Suprapubic skin (tissue), 4 donors: Measurements from ENCODE around the gene EIF2S1. TPM values are rescaled to one million over a fixed set of nuclear protein-coding genes. Genes with fewer than 3 reads are reported as not detected.

Experiments
- DNase-seq, 2 donors: peaks; one replicate each; pipeline ENCODE4 v3.0.0-alpha.2; 2019; ENCODE audit warnings: low spot score in 2 of 2
- H3K27ac ChIP-seq: fragments of 200-600 bp; sonication (generic); one replicate; pipeline ENCODE4 v1.5.1; 2019
- H3K27me3 ChIP-seq: fragments of 200-600 bp; sonication (generic); one replicate; pipeline ENCODE4 v1.5.1; 2019
- H3K36me3 ChIP-seq: fragments of 200-600 bp; sonication (generic); one replicate; pipeline ENCODE4 v1.5.1; 2019
- H3K4me1 ChIP-seq: fragments of 200-600 bp; sonication (generic); one replicate; pipeline ENCODE4 v1.5.1; 2019
- H3K4me3 ChIP-seq: fragments of 200-600 bp; sonication (generic); one replicate; pipeline ENCODE4 v1.5.1; 2019; ENCODE audit warnings: mild to moderate bottlenecking
- H3K9me3 ChIP-seq: fragments of 200-600 bp; sonication (generic); one replicate; pipeline ENCODE4 v1.5.1; 2019
- CTCF ChIP-seq, 2 donors: fragments of 200-600 bp in 1 of 2; fragments of 450-650 bp in 1 of 2; sonication (generic) in 1 of 2; IDR thresholded peaks; one replicate each; pipeline ENCODE4 v1.5.1; 2016 to 2019; ENCODE audit warnings: antibody characterized with exemption in 2 of 2, mild to moderate bottlenecking in 1 of 2, moderate library complexity in 1 of 2
- EP300 ChIP-seq: sonication (generic); formaldehyde crosslinking; IDR thresholded peaks from one replicate; pipeline ENCODE4 v1.6.1; 2017; ENCODE audit warnings: antibody characterized with exemption
- POLR2A ChIP-seq, 2 donors: fragments of 450-650 bp; IDR thresholded peaks; one replicate each; pipeline ENCODE4 v1.6.1; 2017; ENCODE audit warnings: antibody characterized with exemption in 2 of 2, mild to moderate bottlenecking in 2 of 2, moderate library complexity in 2 of 2
- POLR2AphosphoS5 ChIP-seq, 3 donors: sonication (generic); formaldehyde crosslinking; IDR thresholded peaks; one replicate each; pipeline ENCODE4 v1.6.1; 2017; ENCODE audit warnings: antibody characterized with exemption in 3 of 3
- WGBS: methylation state at CpG from one replicate; pipeline ENCODE4 v1.1.5; 2018; 5-methylcytosine and 5-hydroxymethylcytosine counted together
- total RNA-seq, 4 donors: library from RNA; depleted of rRNA; stranded (reverse); fragments of >200 nt; gene quantifications; one replicate each; pipeline ENCODE4 v1.1.0, GENCODE V29; 2016

The EIF2S1 gene
- total RNA-seq, 4 donors from 2014 or later, result 54.1 to 89.9 (median 60.1) TPM

- H3K4me1 ChIP-seq, result peaks cover 16% of the 10 kb centered on the region
- H3K9me3 ChIP-seq, result no peaks in the 10 kb centered on the region
- WGBS, result 82% methylated on average over 3 of the region's 3 CpGs
- no peaks in the 10 kb centered on the region for H3K27me3 ChIP-seq
- H3K36me3 ChIP-seq, result peaks cover 7% of the 10 kb centered on the region
- DNase-seq, result no peak
- TF ChIP-seq POLR2A (IDR thresholded peaks at IDR 0.05), result no peak
- TF ChIP-seq EP300, result no peak
- TF ChIP-seq POLR2AphosphoS5 (IDR thresholded peaks at IDR 0.05), result no peak
- no peak for TF ChIP-seq CTCF (IDR thresholded peaks at IDR 0.05)
- H3K27ac ChIP-seq, result no peak overlapping the region
- no peak overlapping the region for H3K4me3 ChIP-seq
These were observed 29.1 kb downstream of the EIF2S1 start for GRCh38 chr14:67389275-67389674.

GRCh38 chr14:67389811-67390534, 29.8 kb downstream of the EIF2S1 start:
- no peaks in the 10 kb centered on the region for H3K9me3 ChIP-seq
- DNase-seq, result no peak
- H3K4me3 ChIP-seq, result no peak overlapping the region
- 71% methylated on average over 1 of the region's 1 CpG for WGBS
- peaks cover 5% of the 10 kb centered on the region for H3K36me3 ChIP-seq
- H3K4me1 ChIP-seq, result peaks cover 16% of the 10 kb centered on the region
- no peak overlapping the region for H3K27ac ChIP-seq
- H3K27me3 ChIP-seq, result no peaks in the 10 kb centered on the region
- no peak for TF ChIP-seq POLR2A (IDR thresholded peaks at IDR 0.05)
- no peak for TF ChIP-seq CTCF (IDR thresholded peaks at IDR 0.05)
- TF ChIP-seq POLR2AphosphoS5 (IDR thresholded peaks at IDR 0.05), result no peak
- no peak for TF ChIP-seq EP300

GRCh38 chr14:67391268-67391667, 31.1 kb downstream of the EIF2S1 start:
- Histone ChIP-seq H3K27ac (no peak overlapping the region), H3K4me3 (no peak overlapping the region), H3K9me3 (no peaks in the 10 kb centered on the region), H3K27me3 (no peaks in the 10 kb centered on the region), H3K36me3 (peaks cover 9% of the 10 kb centered on the region), H3K4me1 (peaks cover 4% of the 10 kb centered on the region)
- WGBS, result 59% methylated on average over 6 of the region's 6 CpGs
- DNase-seq, result no peak
- TF ChIP-seq EP300 (no peak), POLR2AphosphoS5 (IDR thresholded peaks at IDR 0.05) (no peak), POLR2A (IDR thresholded peaks at IDR 0.05) (no peak), CTCF (IDR thresholded peaks at IDR 0.05) (no peak)

- no peaks in the 10 kb centered on the region for H3K9me3 ChIP-seq
- no peaks in the 10 kb centered on the region for H3K27me3 ChIP-seq
- peaks cover 4% of the 10 kb centered on the region for H3K4me1 ChIP-seq
- no peak for DNase-seq
- H3K4me3 ChIP-seq, result no peak overlapping the region
- WGBS, result 72% methylated on average over 3 of the region's 3 CpGs
- no peak for TF ChIP-seq EP300
- no peak for TF ChIP-seq POLR2AphosphoS5 (IDR thresholded peaks at IDR 0.05)
- TF ChIP-seq CTCF (IDR thresholded peaks at IDR 0.05), result no peak
- no peak for TF ChIP-seq POLR2A (IDR thresholded peaks at IDR 0.05)
- H3K36me3 ChIP-seq, result peaks cover 9% of the 10 kb centered on the region
- no peak overlapping the region for H3K27ac ChIP-seq
These were observed 32.0 kb downstream of the EIF2S1 start for GRCh38 chr14:67392123-67392522.

GRCh38 chr14:67392800-67393199, 32.7 kb downstream of the EIF2S1 start:
- Histone ChIP-seq H3K27me3 (no peaks in the 10 kb centered on the region), H3K4me3 (no peak overlapping the region), H3K27ac (no peak overlapping the region), H3K9me3 (no peaks in the 10 kb centered on the region), H3K4me1 (peaks cover 4% of the 10 kb centered on the region), H3K36me3 (peaks cover 9% of the 10 kb centered on the region)
- no peak for DNase-seq
- WGBS, result 81% methylated on average over 4 of the region's 9 CpGs
- TF ChIP-seq POLR2A (IDR thresholded peaks at IDR 0.05), result no peak
- TF ChIP-seq POLR2AphosphoS5 (IDR thresholded peaks at IDR 0.05), result no peak
- TF ChIP-seq CTCF (IDR thresholded peaks at IDR 0.05), result no peak
- no peak for TF ChIP-seq EP300
